Skin epidermis (tissue), 12 donors: ENCODE data around the gene IGSF3.
"Not testable (repeated sequence)": the region's sequence is repeated elsewhere in the genome, so short reads cannot be mapped to it uniquely, and the experiment has no call there.

Experiments used
- H3K27ac ChIP-seq, 21 experiments: fragments of 200-600 bp; sonication (generic) in 11 of 21; one replicate each; pipeline ENCODE4 v1.5.0; 2020; ENCODE audit warnings: mild to moderate bottlenecking in 3 of 21, inconsistent platforms in 2 of 21, moderate library complexity in 2 of 21
- H3K4me3 ChIP-seq, 7 experiments: fragments of 200-600 bp; sonication (generic) in 2 of 7; one replicate each; pipeline ENCODE4 v1.5.0; 2020; ENCODE audit warnings: inconsistent platforms in 2 of 7, mild to moderate bottlenecking in 2 of 7, moderate library complexity in 1 of 7

Gene IGSF3

GRCh38 chr1:116569381-116569670 lies 98.2 kb downstream of the IGSF3 start:
- Histone ChIP-seq H3K4me3 (peak overlapping the region in 6 of 7 experiments; percentile 69 to 93 (median 78)), H3K27ac (peak overlapping the region in 8 of 21 experiments; percentile 45 to 100 (median 98))

- peak overlapping the region in 4 of 7 experiments; percentile 75 to 93 (median 85) for H3K4me3 ChIP-seq
- H3K27ac ChIP-seq: peak overlapping the region in 7 of 21 experiments; percentile 45 to 100 (median 98)
These were observed 98.7 kb downstream of the IGSF3 start for GRCh38 chr1:116568662-116569380.

- Histone ChIP-seq H3K4me3 (no peak overlapping the region), H3K27ac (peak overlapping the region in 3 of 21 experiments; percentile 11 to 100 (median 98))
These were observed 99.5 kb downstream of the IGSF3 start for GRCh38 chr1:116567790-116568661.

GRCh38 chr1:116565222-116565621 lies 102.3 kb downstream of the IGSF3 start:
- Histone ChIP-seq H3K27ac (no peak overlapping the region), H3K4me3 (no peak overlapping the region)

- Histone ChIP-seq H3K27ac (no peak overlapping the region), H3K4me3 (no peak overlapping the region)
These were observed 103.1 kb downstream of the IGSF3 start for GRCh38 chr1:116564426-116564825.

GRCh38 chr1:116562465-116562864 lies 105.1 kb downstream of the IGSF3 start:
- H3K4me3 ChIP-seq, H3K27ac ChIP-seq: not testable (repeated sequence)

- Histone ChIP-seq H3K4me3 (no peak overlapping the region), H3K27ac (no peak overlapping the region)
These were observed 106.0 kb downstream of the IGSF3 start for GRCh38 chr1:116561563-116561962.

GRCh38 chr1:116560704-116561490 lies 106.6 kb downstream of the IGSF3 start:
- Histone ChIP-seq H3K4me3 (no peak overlapping the region), H3K27ac (peak overlapping the region in 3 of 21 experiments; percentile 27 to 47 (median 30))

- no peak overlapping the region for H3K4me3 ChIP-seq
- H3K27ac ChIP-seq: peak overlapping the region in 4 of 21 experiments; percentile 12 to 78 (median 20)
These were observed 108.2 kb downstream of the IGSF3 start for GRCh38 chr1:116559304-116559761.

GRCh38 chr1:116558571-116558970 lies 109.0 kb downstream of the IGSF3 start:
- Histone ChIP-seq H3K27ac (peak overlapping the region in 2 of 21 experiments; percentile 55 to 78), H3K4me3 (no peak overlapping the region)

GRCh38 chr1:116558140-116558549 lies 109.4 kb downstream of the IGSF3 start:
- Histone ChIP-seq H3K27ac (peak overlapping the region in 2 of 21 experiments; percentile 55 to 78), H3K4me3 (no peak overlapping the region)

GRCh38 chr1:116557323-116557878 lies 110.1 kb downstream of the IGSF3 start:
- no peak overlapping the region for H3K4me3 ChIP-seq
- H3K27ac ChIP-seq: peak overlapping the region in 17 of 21 experiments; percentile 36 to 83 (median 68)

- H3K27ac ChIP-seq: peak overlapping the region in 18 of 21 experiments; percentile 44 to 83 (median 66)
- H3K4me3 ChIP-seq: no peak overlapping the region
These were observed 111.1 kb downstream of the IGSF3 start for GRCh38 chr1:116556289-116557006.

- no peak overlapping the region for H3K4me3 ChIP-seq
- peak overlapping the region in 5 of 21 experiments; percentile 6 to 78 (median 27) for H3K27ac ChIP-seq
These were observed 112.6 kb downstream of the IGSF3 start for GRCh38 chr1:116554924-116555323.

GRCh38 chr1:116553386-116554115 lies 114.0 kb downstream of the IGSF3 start:
- H3K27ac ChIP-seq: peak overlapping the region in 11 of 21 experiments; percentile 32 to 80 (median 61)
- no peak overlapping the region for H3K4me3 ChIP-seq

- H3K27ac ChIP-seq: no peak overlapping the region
- no peak overlapping the region for H3K4me3 ChIP-seq
These were observed 121.1 kb downstream of the IGSF3 start for GRCh38 chr1:116546354-116546977.

- H3K4me3 ChIP-seq: no peak overlapping the region
- peak overlapping the region in 2 of 21 experiments; percentile 14 to 71 for H3K27ac ChIP-seq
These were observed 122.2 kb downstream of the IGSF3 start for GRCh38 chr1:116545359-116545705.
